Measurements from ENCODE around the gene RAP1A. TPM values are rescaled to one million over a fixed set of nuclear protein-coding genes. Genes with fewer than 3 reads are reported as not detected.

Gene RAP1A
- total RNA-seq, 1 experiment from 2014 or later: 37.1 TPM

- no peak overlapping the region for H3K4me3 ChIP-seq (ENCODE audit: low read depth in 2 of 2, low read length in 2 of 2)
- BruUV-seq (replicated peaks): no TSS peak
- TF ChIP-seq CTCF (IDR thresholded peaks at IDR 0.05): no peak
- TF ChIP-seq REST (IDR thresholded peaks at IDR 0.05; ENCODE audit: insufficient read depth in 1 of 2, low read depth in 2 of 2, low read length in 1 of 2): no peak
- TF ChIP-seq SIN3A (IDR thresholded peaks at IDR 0.05; ENCODE audit: borderline replicate concordance, insufficient read depth, low read depth, low read length): no peak
- no peak for TF ChIP-seq POLR2AphosphoS5 (IDR thresholded peaks at IDR 0.05; ENCODE audit: low read depth, low read length)
- no peak for TF ChIP-seq TCF7L2 (IDR thresholded peaks at IDR 0.05; ENCODE audit: low read depth, low read length)
- ATAC-seq (no peak), DNase-seq (ENCODE audit: low read depth, low spot score) (no peak)
- ChIA-PET POLR2A (no interaction called here), CTCF (no interaction called here)
- no peaks in the 10 kb centered on the region; the same call in 1 of the 2 replicates for H3K27me3 ChIP-seq (ENCODE audit: control insufficient read depth, insufficient read depth, low read length)
- in situ Hi-C loops (cut with HindIII; ENCODE audit: low pct_unique_long_range_greater_than_20kb, low sequenced_read_pairs): no loop called here
- H3K4me1 ChIP-seq (ENCODE audit: control insufficient read depth, insufficient read depth, low read length): no peaks in the 10 kb centered on the region
- H3K9me3 ChIP-seq (ENCODE audit: control insufficient read depth, insufficient read depth, low read depth, low read length): no peaks in the 10 kb centered on the region
- H3K36me3 ChIP-seq (ENCODE audit: control insufficient read depth, insufficient read depth, low read length): no peaks in the 10 kb centered on the region
- no peak overlapping the region for H3K27ac ChIP-seq (ENCODE audit: low read length)
- intact Hi-C loops (cut with micrococcal nuclease; ENCODE audit: unreplicated experiment): no loop called here
Measured at GRCh38 chr1:111729946-111730681, 110.5 kb downstream of the RAP1A start.

- intact Hi-C loops (cut with micrococcal nuclease; ENCODE audit: unreplicated experiment) (no loop called here), in situ Hi-C loops (cut with HindIII; ENCODE audit: low pct_unique_long_range_greater_than_20kb, low sequenced_read_pairs) (no loop called here)
- Histone ChIP-seq H3K4me1 (ENCODE audit: control insufficient read depth, insufficient read depth, low read length) (no peaks in the 10 kb centered on the region), H3K36me3 (ENCODE audit: control insufficient read depth, insufficient read depth, low read length) (no peaks in the 10 kb centered on the region), H3K27me3 (ENCODE audit: control insufficient read depth, insufficient read depth, low read length) (no peaks in the 10 kb centered on the region; the same call in 1 of the 2 replicates), H3K27ac (ENCODE audit: low read length) (no peak overlapping the region), H3K9me3 (ENCODE audit: control insufficient read depth, insufficient read depth, low read depth, low read length) (no peaks in the 10 kb centered on the region), H3K4me3 (ENCODE audit: low read depth in 2 of 2, low read length in 2 of 2) (no peak overlapping the region)
- no peak for ATAC-seq
- ChIA-PET POLR2A (no interaction called here), CTCF (no interaction called here)
- no TSS peak for BruUV-seq (replicated peaks)
- TF ChIP-seq REST (IDR thresholded peaks at IDR 0.05; ENCODE audit: insufficient read depth in 1 of 2, low read depth in 2 of 2, low read length in 1 of 2): no peak
- no peak for TF ChIP-seq TCF7L2 (IDR thresholded peaks at IDR 0.05; ENCODE audit: low read depth, low read length)
- no peak for TF ChIP-seq POLR2AphosphoS5 (IDR thresholded peaks at IDR 0.05; ENCODE audit: low read depth, low read length)
- no peak for TF ChIP-seq CTCF (IDR thresholded peaks at IDR 0.05)
- no peak for TF ChIP-seq SIN3A (IDR thresholded peaks at IDR 0.05; ENCODE audit: borderline replicate concordance, insufficient read depth, low read depth, low read length)
- DNase-seq (ENCODE audit: low read depth, low spot score): no peak
Measured at GRCh38 chr1:111730706-111731105, 111.1 kb downstream of the RAP1A start.
